HG02938 (cell line): ENCODE measurements around the gene MPG.
"Not testable (repeated sequence)": the region's sequence is repeated elsewhere in the genome, so short reads cannot be mapped to it uniquely, and the experiment has no call there.

ENCODE experiments used
- ATAC-seq: cut with Tn5 transposase; IDR thresholded peaks from one replicate; pipeline ENCODE4 v1.9.1; 2021; ENCODE audit warnings: mild to moderate bottlenecking, moderate library complexity; ENCODE audit not compliant: unreplicated experiment

Gene MPG

GRCh38 chr16:77807-78443, at the start of gene MPG:
Gene MPG, plus strand, starts transcription at chr16:78225. Its CDS starts 85 bp downstream, at chr16:78310.
- ATAC-seq: peak; percentile 65

- ATAC-seq: not testable (repeated sequence)
Observed at GRCh38 chr16:30627-31026, 47.4 kb upstream of the MPG start.

GRCh38 chr16:33154-33876, 44.7 kb upstream of the MPG start:
- not testable (repeated sequence) for ATAC-seq

GRCh38 chr16:33877-34647, 44.0 kb upstream of the MPG start:
- ATAC-seq: no peak

DNA sequence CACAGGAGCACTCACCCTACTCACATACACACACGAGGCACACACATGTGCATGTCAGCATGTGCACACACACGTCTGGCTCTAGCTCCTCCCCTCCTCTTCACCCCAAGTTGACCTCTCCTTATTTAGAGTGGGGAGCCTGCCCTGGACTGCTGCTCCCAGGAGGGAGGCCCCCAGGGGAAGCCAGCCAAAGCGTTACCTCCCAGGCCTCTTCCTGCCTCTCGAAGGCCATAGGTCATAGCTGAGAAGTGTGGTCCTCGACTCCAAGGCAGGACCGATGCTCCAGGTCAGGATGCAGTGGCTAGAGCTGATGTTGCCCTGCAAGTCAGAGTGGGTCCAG, 43.4 kb upstream of the MPG start:
- ATAC-seq: no peak

- no peak for ATAC-seq
Observed at GRCh38 chr16:35011-35677, 42.9 kb upstream of the MPG start.

DNA sequence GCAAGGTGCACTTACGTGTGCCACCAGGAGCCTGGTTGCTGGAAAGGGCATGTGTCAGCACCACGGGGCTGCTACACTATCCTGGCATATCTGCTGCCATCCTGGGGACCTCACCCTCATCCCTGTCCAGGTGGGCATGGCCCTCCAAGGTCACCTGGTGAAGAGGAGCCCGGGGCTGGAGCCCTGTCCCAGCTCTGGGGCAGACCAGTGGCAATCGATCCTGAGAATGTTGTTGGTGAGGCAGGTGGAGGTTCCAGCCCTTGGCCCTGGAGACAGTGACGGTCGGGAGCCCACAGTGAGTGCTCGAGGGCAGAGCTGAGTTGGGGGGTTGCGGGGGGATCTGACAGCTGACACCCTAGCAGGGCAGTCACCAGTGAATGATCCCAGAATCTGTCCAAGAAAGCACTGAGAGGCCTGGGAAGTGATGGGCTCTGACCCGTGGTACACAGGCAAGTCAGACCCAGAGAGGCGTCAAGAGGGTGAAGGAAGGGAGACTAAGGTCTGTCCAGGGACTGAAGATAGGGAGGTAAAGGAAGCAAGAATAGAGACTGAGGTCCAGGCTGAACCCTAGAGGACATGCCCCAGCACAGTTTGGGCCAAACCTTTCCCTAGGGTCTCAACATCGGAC, 42.2 kb upstream of the MPG start:
- ATAC-seq: no peak

- ATAC-seq: no peak
Observed at GRCh38 chr16:36336-36984, 41.6 kb upstream of the MPG start.

GRCh38 chr16:37511-37910, 40.5 kb upstream of the MPG start:
- ATAC-seq: no peak

DNA sequence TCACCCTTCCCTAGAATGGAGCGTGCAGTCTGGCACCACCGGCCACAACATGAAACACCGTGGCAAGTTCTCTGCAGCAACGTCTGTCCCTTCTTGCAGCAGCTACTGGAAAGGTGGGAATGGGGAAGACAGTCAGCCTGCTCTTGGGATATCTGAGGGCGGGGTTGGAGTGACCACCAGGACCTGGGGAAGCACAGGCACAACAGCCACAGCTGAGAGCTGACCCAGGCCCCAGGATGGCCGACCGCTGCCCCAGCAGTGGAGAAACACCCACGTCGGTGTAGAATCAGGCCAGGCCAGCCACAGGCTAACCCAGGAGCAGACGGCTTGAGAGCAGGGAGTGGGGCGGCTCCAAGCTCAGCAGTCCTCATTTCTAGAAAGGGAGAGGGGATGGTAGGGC, 39.8 kb upstream of the MPG start:
- ATAC-seq: not testable (repeated sequence)

DNA sequence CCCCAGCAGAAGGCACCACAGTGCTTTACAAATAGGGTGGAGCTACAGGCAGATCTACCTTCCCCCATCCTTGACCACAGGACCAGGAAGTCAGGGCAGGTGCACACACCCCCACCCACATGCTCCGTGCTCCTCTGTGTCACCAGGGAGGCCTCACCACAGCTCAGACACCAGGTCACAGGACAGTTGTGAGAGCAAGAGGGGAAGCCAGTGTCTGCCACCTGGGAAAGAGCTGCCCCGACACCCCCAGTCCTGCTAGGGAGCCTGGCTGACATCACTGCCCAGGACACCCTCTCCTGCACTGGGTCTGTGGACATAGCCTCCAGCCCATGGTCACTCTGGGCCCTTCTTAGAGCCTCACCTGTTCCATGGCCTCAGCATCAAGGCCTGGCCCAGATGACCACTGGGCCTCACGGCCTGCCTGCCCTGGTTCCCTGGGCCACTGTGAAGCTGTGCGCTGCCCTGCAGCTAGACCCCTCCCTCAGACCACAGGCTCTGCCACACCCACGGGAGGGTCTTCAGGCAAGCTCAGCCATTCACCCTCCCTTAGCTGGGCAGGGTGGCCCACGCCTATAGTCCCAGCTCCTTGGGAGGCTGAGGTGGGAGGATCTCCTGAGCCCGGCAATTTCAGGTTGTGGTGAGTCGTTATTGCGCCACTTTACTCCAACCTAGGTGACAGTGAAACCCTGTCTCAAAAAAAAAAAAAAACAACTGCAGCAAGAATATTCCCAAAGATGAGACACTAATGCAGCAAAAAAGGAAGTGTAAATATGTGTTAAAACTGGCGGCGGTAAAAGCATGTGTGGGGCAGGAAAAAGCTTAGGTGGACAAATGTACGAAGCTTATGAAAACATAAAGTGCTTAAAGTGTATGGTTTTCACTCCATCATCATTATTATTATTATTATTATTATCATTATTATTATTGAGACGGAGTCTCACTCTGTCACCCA, 38.8 kb upstream of the MPG start:
- ATAC-seq: peak; percentile 54

- ATAC-seq: no peak
Observed at GRCh38 chr16:41439-42068, 36.5 kb upstream of the MPG start.

DNA sequence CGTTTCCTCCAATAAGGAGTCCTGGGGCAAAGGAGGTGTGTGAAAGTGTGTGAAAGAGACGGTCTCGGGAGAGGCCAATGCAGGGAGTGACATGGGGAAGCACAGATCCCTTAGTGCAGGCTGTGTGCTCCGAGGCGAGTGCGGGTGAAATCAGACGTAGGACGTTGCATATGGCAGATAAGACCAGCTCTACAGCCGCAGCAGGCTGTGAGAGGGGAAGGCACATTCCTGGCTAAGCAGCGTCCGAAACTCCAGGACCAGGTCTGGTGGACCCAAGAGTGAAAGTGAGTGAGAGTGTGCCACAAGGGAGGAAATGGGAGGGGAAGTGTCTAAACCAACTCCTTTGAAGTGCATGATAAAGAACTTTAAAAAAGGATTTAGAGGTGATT, 36.0 kb upstream of the MPG start:
- no peak for ATAC-seq

DNA sequence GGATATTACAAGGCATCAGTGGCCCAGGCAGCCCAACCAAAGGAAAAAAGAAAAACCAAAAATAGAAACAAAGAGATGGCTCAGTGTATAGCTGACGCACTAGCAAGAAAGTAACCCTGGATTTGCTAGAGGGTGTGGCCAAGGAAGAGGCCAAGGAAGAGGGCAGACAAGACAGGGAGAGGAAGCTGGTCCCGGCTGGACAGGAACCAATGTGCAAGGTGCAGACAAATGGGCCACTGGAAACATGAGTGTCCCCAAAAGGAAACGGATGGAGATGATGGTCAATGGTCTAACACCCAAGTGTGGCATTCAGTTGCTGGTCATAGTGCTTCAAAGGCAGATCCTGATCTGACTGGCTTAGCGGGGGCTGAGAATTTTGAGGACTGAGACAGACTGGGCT, 35.3 kb upstream of the MPG start:
- no peak for ATAC-seq

DNA sequence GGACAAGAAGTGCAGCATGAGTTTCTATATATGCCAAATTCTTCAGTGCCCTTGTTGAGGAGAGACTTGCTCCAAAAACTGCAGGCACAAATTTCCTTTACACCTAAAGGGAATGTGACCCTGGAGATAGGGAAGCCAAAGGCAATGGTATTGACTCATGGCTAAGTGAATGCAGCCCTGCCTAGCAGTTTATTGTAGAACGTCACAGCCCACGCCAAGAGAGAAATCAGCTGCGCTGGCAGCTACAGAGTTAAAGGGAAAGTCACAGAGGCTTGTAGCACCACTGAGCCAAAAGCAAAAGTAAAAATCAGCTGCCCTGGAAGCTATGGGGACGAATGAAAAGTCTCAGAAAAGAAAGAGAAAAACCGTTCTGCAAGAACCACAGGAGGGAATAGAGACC, 34.7 kb upstream of the MPG start:
- ATAC-seq: no peak

DNA sequence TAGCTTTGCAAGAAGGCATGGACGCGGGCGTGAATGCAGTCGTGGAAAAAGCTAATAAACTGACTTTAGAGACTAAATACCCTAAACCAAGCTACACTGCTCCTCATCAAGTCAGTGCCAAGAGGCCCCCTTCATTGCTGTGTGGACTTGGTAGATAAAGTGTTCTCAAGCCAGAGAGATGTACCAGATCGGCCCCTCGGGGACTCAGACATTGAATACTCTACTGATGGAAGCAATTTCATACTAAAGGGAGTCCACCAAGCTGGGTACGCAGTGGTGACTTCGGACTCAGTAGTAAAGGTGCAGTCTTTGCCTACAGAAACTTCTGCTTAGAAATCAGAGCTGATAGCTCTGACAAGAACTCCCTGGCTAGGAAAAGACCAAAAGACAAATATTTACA, 33.4 kb upstream of the MPG start:
- no peak for ATAC-seq

DNA sequence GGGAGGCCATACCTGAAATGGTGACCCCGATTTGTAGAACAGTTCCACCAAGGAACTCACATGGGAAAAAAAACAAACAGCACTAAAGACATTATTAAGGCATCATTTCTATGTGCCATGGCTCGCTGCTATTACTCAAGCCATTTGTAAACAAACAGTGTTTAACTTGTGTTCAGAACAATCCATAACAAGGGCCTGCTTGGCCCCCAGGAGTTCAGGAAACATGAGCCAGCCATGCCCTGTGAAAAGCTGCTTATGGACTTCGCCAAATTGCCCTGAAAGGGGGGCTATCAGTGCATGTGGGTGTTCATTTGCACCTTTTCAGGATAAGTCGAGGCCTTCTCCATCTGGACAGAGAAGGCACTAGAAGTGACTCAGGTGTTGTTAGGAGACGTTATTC, 32.6 kb upstream of the MPG start:
- no peak for ATAC-seq

GRCh38 chr16:46510-46909, 31.5 kb upstream of the MPG start:
- not testable (repeated sequence) for ATAC-seq

DNA sequence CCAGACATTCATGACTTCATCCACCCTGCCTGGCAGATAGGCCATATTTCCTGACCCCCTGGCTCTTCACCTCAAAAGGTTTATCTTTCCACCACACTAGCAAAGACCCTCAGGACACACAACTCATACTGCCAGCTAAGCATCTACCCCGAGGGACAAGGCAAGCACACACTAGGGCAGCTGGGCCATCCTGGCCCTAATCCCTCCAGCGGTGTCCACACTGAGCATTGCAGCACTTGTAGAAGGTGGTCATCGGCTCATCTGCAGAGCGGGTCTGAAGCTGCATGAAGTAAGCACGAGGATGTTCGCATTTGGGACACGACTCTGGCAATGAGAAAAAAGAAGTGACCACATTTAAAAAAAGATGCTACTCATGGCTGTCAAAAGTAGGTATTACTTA, 30.8 kb upstream of the MPG start:
- ATAC-seq: no peak
